K562 (cell line): ENCODE data around the gene SDHC.

ENCODE experiments used
- ELF1 ChIP-seq: fragments of 200-800 bp; sonication (Bioruptor generic); IDR thresholded peaks from 2 replicates; pipeline ENCODE4 v1.6.1; 2016; ENCODE audit warnings: missing genetic modification characterization, missing compliant biosample characterization
- EP300 ChIP-seq: IDR thresholded peaks from 2 replicates; pipeline ENCODE4 v1.6.1; 2012; ENCODE audit warnings: low read length, improper control_type of control experiment
- ESRRA ChIP-seq: fragments of 450-650 bp; IDR thresholded peaks from 2 replicates; pipeline ENCODE4 v1.6.1; 2014; ENCODE audit warnings: low read depth, mild to moderate bottlenecking, moderate library complexity, borderline replicate concordance
- GATAD2A ChIP-seq: fragments of 450-650 bp; IDR thresholded peaks from 2 replicates; pipeline ENCODE4 v1.6.1; 2017
- IFI16 ChIP-seq: fragments of 250-450 bp; sonication (Bioruptor Pico); IDR thresholded peaks from 2 replicates; pipeline ENCODE4 v2.1.2; 2022; ENCODE audit warnings: mild to moderate bottlenecking, inconsistent platforms
- PPARD ChIP-seq: fragments of 250-450 bp; sonication (Bioruptor Pico); IDR thresholded peaks from 2 replicates; pipeline ENCODE4 v1.8.0; 2022; ENCODE audit warnings: inconsistent platforms, mild to moderate bottlenecking, moderate library complexity
- ZNF217 ChIP-seq: sonication (generic); formaldehyde crosslinking; IDR thresholded peaks from 2 replicates; pipeline ENCODE4 v1.8.0; 2022; ENCODE audit warnings: mild to moderate bottlenecking, missing genetic modification reagents
- ZNF695 ChIP-seq: fragments of 450-650 bp; formaldehyde crosslinking; IDR thresholded peaks from 2 replicates; pipeline ENCODE4 v1.4.0; 2020; ENCODE audit warnings: mild to moderate bottlenecking, moderate library complexity
- TF ChIP-seq, protein P1 (sequence below): IDR thresholded peaks from 2 replicates; pipeline ENCODE4 v1.6.1; 2012; ENCODE audit warnings: low read depth, low read length, improper control_type of control experiment, borderline replicate concordance
- TF ChIP-seq, protein P2 (sequence below), 3 experiments: IDR thresholded peaks in 2 of 3; conservative IDR thresholded peaks in 1 of 3; 2 replicates each; pipeline ENCODE4 v1.5.1; 2011 to 2012; ENCODE audit warnings: low read length in 3 of 3, mild to moderate bottlenecking in 3 of 3, control low read depth in 2 of 3, improper control_type of control experiment in 1 of 3, inconsistent platforms in 1 of 3, low read depth in 1 of 3, mixed read lengths in 1 of 3, moderate library complexity in 1 of 3; ENCODE audit not compliant: insufficient read depth in 2 of 3
- TF ChIP-seq, protein P3 (sequence below): sonication (generic); formaldehyde crosslinking; IDR thresholded peaks from 2 replicates; pipeline ENCODE4 v1.5.0; 2020; ENCODE audit warnings: missing genetic modification reagents
- TF ChIP-seq, protein P4 (sequence below), 2 experiments: fragments of 450-650 bp in 1 of 2; sonication (generic) in 1 of 2; formaldehyde crosslinking in 1 of 2; IDR thresholded peaks in 1 of 2; conservative IDR thresholded peaks in 1 of 2; 2 replicates each; pipeline versions ENCODE4 v1.6.1 to v1.8.1; 2016 to 2023; ENCODE audit warnings: mild to moderate bottlenecking in 2 of 2, moderate library complexity in 2 of 2, inconsistent platforms in 1 of 2, missing genetic modification reagents in 1 of 2

DNA sequence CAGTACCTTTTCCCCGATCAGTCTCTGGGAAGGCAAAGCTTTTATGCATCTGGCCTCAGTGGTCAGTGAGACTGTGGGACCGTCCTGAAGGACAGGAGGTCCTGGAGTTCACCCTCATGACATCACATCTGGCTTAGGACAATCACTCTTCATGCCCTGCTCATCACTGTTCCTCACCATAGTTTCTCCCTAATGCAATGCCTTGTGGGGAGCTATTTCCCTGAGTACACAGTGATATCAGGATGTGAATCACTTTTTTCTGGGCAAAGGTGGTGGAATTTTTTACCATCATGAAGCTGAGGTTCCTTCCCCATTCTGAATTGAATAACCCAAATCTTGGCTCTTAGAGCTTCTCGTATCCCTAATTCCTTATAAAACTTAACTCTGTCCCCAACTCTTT, 88.3 kb downstream of the SDHC start:
- TF ChIP-seq EP300 (no peak), PPARD (CRISPR knock-in tag) (no peak), ZNF695 (CRISPR knock-in tag) (no peak), GATAD2A (no peak), IFI16 (CRISPR knock-in tag) (no peak), ZNF217 (no peak), ELF1 (tag) (no peak), ESRRA (no peak)
- TF ChIP-seq, protein P1, sequence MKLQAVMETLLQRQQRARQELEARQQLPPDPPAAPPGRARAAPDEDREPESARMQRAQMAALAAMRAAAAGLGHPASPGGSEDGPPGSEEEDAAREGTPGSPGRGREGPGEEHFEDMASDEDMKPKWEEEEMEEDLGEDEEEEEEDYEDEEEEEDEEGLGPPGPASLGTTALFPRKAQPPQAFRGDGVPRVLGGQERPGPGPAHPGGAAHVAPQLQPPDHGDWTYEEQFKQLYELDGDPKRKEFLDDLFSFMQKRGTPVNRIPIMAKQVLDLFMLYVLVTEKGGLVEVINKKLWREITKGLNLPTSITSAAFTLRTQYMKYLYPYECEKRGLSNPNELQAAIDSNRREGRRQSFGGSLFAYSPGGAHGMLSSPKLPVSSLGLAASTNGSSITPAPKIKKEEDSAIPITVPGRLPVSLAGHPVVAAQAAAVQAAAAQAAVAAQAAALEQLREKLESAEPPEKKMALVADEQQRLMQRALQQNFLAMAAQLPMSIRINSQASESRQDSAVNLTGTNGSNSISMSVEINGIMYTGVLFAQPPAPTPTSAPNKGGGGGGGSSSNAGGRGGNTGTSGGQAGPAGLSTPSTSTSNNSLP, result no peak
- TF ChIP-seq, protein P2, sequence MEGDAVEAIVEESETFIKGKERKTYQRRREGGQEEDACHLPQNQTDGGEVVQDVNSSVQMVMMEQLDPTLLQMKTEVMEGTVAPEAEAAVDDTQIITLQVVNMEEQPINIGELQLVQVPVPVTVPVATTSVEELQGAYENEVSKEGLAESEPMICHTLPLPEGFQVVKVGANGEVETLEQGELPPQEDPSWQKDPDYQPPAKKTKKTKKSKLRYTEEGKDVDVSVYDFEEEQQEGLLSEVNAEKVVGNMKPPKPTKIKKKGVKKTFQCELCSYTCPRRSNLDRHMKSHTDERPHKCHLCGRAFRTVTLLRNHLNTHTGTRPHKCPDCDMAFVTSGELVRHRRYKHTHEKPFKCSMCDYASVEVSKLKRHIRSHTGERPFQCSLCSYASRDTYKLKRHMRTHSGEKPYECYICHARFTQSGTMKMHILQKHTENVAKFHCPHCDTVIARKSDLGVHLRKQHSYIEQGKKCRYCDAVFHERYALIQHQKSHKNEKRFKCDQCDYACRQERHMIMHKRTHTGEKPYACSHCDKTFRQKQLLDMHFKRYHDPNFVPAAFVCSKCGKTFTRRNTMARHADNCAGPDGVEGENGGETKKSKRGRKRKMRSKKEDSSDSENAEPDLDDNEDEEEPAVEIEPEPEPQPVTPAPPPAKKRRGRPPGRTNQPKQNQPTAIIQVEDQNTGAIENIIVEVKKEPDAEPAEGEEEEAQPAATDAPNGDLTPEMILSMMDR (IDR thresholded peaks at IDR 0.05 in 2 of 3, conservative IDR thresholded peaks at IDR 0.05 in 1 of 3; ENCODE audit: insufficient read depth in 2 of 3, low read depth in 1 of 3, low read length in 3 of 3), result no peak
- TF ChIP-seq, protein P3, sequence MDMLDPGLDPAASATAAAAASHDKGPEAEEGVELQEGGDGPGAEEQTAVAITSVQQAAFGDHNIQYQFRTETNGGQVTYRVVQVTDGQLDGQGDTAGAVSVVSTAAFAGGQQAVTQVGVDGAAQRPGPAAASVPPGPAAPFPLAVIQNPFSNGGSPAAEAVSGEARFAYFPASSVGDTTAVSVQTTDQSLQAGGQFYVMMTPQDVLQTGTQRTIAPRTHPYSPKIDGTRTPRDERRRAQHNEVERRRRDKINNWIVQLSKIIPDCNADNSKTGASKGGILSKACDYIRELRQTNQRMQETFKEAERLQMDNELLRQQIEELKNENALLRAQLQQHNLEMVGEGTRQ (CRISPR knock-in tag), result no peak
- TF ChIP-seq, protein P4, sequence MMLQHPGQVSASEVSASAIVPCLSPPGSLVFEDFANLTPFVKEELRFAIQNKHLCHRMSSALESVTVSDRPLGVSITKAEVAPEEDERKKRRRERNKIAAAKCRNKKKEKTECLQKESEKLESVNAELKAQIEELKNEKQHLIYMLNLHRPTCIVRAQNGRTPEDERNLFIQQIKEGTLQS (IDR thresholded peaks at IDR 0.05), result no peak
- TF ChIP-seq, protein P4 (CRISPR knock-in tag; conservative IDR thresholded peaks at IDR 0.05), result no peak
